Measurements from ENCODE around the gene SLC37A3. TPM values are rescaled to one million over a fixed set of nuclear protein-coding genes. Genes with fewer than 3 reads are reported as not detected.

The SLC37A3 gene
- total RNA-seq, 1 donor from 2014 or later = 71.0 TPM

- no peaks in the 10 kb centered on the region for H3K9me3 Mint-ChIP-seq (ENCODE audit: unreplicated experiment)
- H3K4me3 Mint-ChIP-seq (ENCODE audit: unreplicated experiment) = no peak overlapping the region
- Histone ChIP-seq H4K20me1 (ENCODE audit: insufficient read depth, low read length) (peaks cover 83% of the 10 kb centered on the region), H2AFZ (ENCODE audit: low read depth, low read length) (no peak overlapping the region), H3K27ac (ENCODE audit: low read depth, low read length) (no peak overlapping the region), H3K79me2 (ENCODE audit: insufficient read depth, low read length) (peaks cover 81% of the 10 kb centered on the region), H3K4me1 (ENCODE audit: insufficient read depth, low read length) (peaks cover 14% of the 10 kb centered on the region), H3K27me3 (ENCODE audit: insufficient read depth, low read length) (peaks cover 1% of the 10 kb centered on the region), H3K4me2 (ENCODE audit: low read length) (no peak overlapping the region), H3K9me3 (ENCODE audit: insufficient read depth, low read depth, low read length) (no peaks in the 10 kb centered on the region), H3K36me3 (ENCODE audit: insufficient read depth, low read length) (no peaks in the 10 kb centered on the region), H3K9ac (ENCODE audit: low read length) (no peak overlapping the region), H3K4me3 (ENCODE audit: insufficient read depth, low read depth, low read length) (no peak overlapping the region)
- peaks cover 8% of the 10 kb centered on the region for H3K4me1 Mint-ChIP-seq (ENCODE audit: low read depth, unreplicated experiment)
- no peak for FAIRE-seq
- no peaks in the 10 kb centered on the region for H3K36me3 Mint-ChIP-seq (ENCODE audit: low read depth, unreplicated experiment)
- no peaks in the 10 kb centered on the region for H3K27me3 Mint-ChIP-seq (ENCODE audit: low read depth, unreplicated experiment)
- TF ChIP-seq EZH2 (IDR thresholded peaks at IDR 0.05; ENCODE audit: insufficient read depth, low read length) (no peak), CTCF (IDR thresholded peaks at IDR 0.05; ENCODE audit: insufficient read depth, low read depth, low read length) (no peak)
- no peak overlapping the region for H3K27ac Mint-ChIP-seq (ENCODE audit: unreplicated experiment)
- DNase-seq (ENCODE audit: low read depth) = no peak
Measured at GRCh38 chr7:140393756-140394306, 4.5 kb downstream of the SLC37A3 start.

GRCh38 chr7:140391634-140392033 lies 6.7 kb downstream of the SLC37A3 start:
- no peaks in the 10 kb centered on the region for H3K27me3 Mint-ChIP-seq (ENCODE audit: low read depth, unreplicated experiment)
- H3K27ac ChIP-seq (ENCODE audit: low read depth, low read length) = no peak overlapping the region
- peaks cover 11% of the 10 kb centered on the region for H3K4me1 ChIP-seq (ENCODE audit: insufficient read depth, low read length)
- no peak for FAIRE-seq
- H3K9ac ChIP-seq (ENCODE audit: low read length) = no peak overlapping the region
- TF ChIP-seq EZH2 (IDR thresholded peaks at IDR 0.05; ENCODE audit: insufficient read depth, low read length) (no peak), CTCF (IDR thresholded peaks at IDR 0.05; ENCODE audit: insufficient read depth, low read depth, low read length) (no peak)
- no peak overlapping the region for H3K27ac Mint-ChIP-seq (ENCODE audit: unreplicated experiment)
- H3K79me2 ChIP-seq (ENCODE audit: insufficient read depth, low read length) = peaks cover 84% of the 10 kb centered on the region
- peaks cover 2% of the 10 kb centered on the region for H3K27me3 ChIP-seq (ENCODE audit: insufficient read depth, low read length)
- H3K36me3 Mint-ChIP-seq (ENCODE audit: low read depth, unreplicated experiment) = peaks cover 2% of the 10 kb centered on the region
- peaks cover 6% of the 10 kb centered on the region for H3K4me1 Mint-ChIP-seq (ENCODE audit: low read depth, unreplicated experiment)
- no peaks in the 10 kb centered on the region for H3K9me3 Mint-ChIP-seq (ENCODE audit: unreplicated experiment)
- no peak overlapping the region for H3K4me3 ChIP-seq (ENCODE audit: insufficient read depth, low read depth, low read length)
- no peaks in the 10 kb centered on the region for H3K9me3 ChIP-seq (ENCODE audit: insufficient read depth, low read depth, low read length)
- H4K20me1 ChIP-seq (ENCODE audit: insufficient read depth, low read length) = peaks cover 94% of the 10 kb centered on the region
- H3K36me3 ChIP-seq (ENCODE audit: insufficient read depth, low read length) = no peaks in the 10 kb centered on the region
- H2AFZ ChIP-seq (ENCODE audit: low read depth, low read length) = no peak overlapping the region
- no peak for DNase-seq (ENCODE audit: low read depth)
- H3K4me3 Mint-ChIP-seq (ENCODE audit: unreplicated experiment) = no peak overlapping the region
- no peak overlapping the region for H3K4me2 ChIP-seq (ENCODE audit: low read length)

- DNase-seq (ENCODE audit: low read depth) (peak; percentile 53), FAIRE-seq (no peak)
- Histone ChIP-seq H3K79me2 (ENCODE audit: insufficient read depth, low read length) (peaks cover 86% of the 10 kb centered on the region), H3K27me3 (ENCODE audit: insufficient read depth, low read length) (peaks cover 2% of the 10 kb centered on the region), H3K27ac (ENCODE audit: low read depth, low read length) (no peak overlapping the region), H3K9me3 (ENCODE audit: insufficient read depth, low read depth, low read length) (no peaks in the 10 kb centered on the region), H4K20me1 (ENCODE audit: insufficient read depth, low read length) (peaks cover 87% of the 10 kb centered on the region), H3K4me1 (ENCODE audit: insufficient read depth, low read length) (peaks cover 9% of the 10 kb centered on the region), H3K4me2 (ENCODE audit: low read length) (peak overlapping the region; percentile 23), H3K4me3 (ENCODE audit: insufficient read depth, low read depth, low read length) (no peak overlapping the region), H3K9ac (ENCODE audit: low read length) (no peak overlapping the region), H2AFZ (ENCODE audit: low read depth, low read length) (no peak overlapping the region), H3K36me3 (ENCODE audit: insufficient read depth, low read length) (no peaks in the 10 kb centered on the region)
- TF ChIP-seq EZH2 (IDR thresholded peaks at IDR 0.05; ENCODE audit: insufficient read depth, low read length) (no peak), CTCF (IDR thresholded peaks at IDR 0.05; ENCODE audit: insufficient read depth, low read depth, low read length) (no peak)
- Mint-ChIP-seq H3K4me1 (ENCODE audit: low read depth, unreplicated experiment) (no peaks in the 10 kb centered on the region), H3K9me3 (ENCODE audit: unreplicated experiment) (no peaks in the 10 kb centered on the region), H3K27ac (ENCODE audit: unreplicated experiment) (no peak overlapping the region), H3K36me3 (ENCODE audit: low read depth, unreplicated experiment) (peaks cover 2% of the 10 kb centered on the region), H3K27me3 (ENCODE audit: low read depth, unreplicated experiment) (no peaks in the 10 kb centered on the region), H3K4me3 (ENCODE audit: unreplicated experiment) (no peak overlapping the region)
Measured at GRCh38 chr7:140390466-140391190, 7.7 kb downstream of the SLC37A3 start.
